IMR-90 (cell line): ENCODE data around the gene THSD8.

Experiments
- BHLHE40 ChIP-seq: fragments of 150-350 bp; IDR thresholded peaks from 2 replicates; pipeline ENCODE4 v1.6.1; 2016; ENCODE audit warnings: mild to moderate bottlenecking, low read depth, low read length
- CEBPB ChIP-seq: IDR thresholded peaks from 2 replicates; pipeline ENCODE4 v1.6.1; 2012; ENCODE audit warnings: low read depth, low read length, improper control_type of control experiment
- CTCF ChIP-seq: conservative IDR thresholded peaks from 2 replicates; pipeline ENCODE4 v1.5.1; 2012; ENCODE audit warnings: mild to moderate bottlenecking, low read depth, low read length, improper control_type of control experiment
- ELK1 ChIP-seq: fragments of 150-350 bp; IDR thresholded peaks from 2 replicates; pipeline ENCODE4 v1.6.1; 2016; ENCODE audit warnings: low read depth, mild to moderate bottlenecking, low read length, moderate library complexity, borderline replicate concordance
- MXI1 ChIP-seq: IDR thresholded peaks from 2 replicates; pipeline ENCODE4 v1.6.1; 2012; ENCODE audit warnings: low read depth, mild to moderate bottlenecking, low read length, moderate library complexity, borderline replicate concordance
- POLR2A ChIP-seq: IDR thresholded peaks from 2 replicates; pipeline ENCODE4 v1.6.1; 2012; ENCODE audit warnings: mild to moderate bottlenecking, low read depth, low read length
- RAD21 ChIP-seq: IDR thresholded peaks from 2 replicates; pipeline ENCODE4 v1.6.1; 2012; ENCODE audit warnings: low read length, improper control_type of control experiment
- RFX5 ChIP-seq: IDR thresholded peaks from 2 replicates; pipeline ENCODE4 v1.8.0; 2012; ENCODE audit warnings: low read depth, mild to moderate bottlenecking, low read length, moderate library complexity
- USF2 ChIP-seq: fragments of 150-350 bp; IDR thresholded peaks from 2 replicates; pipeline ENCODE4 v1.6.1; 2017; ENCODE audit warnings: mild to moderate bottlenecking, antibody characterized with exemption, low read length, low read depth

- TF ChIP-seq CTCF (no peak), POLR2A (no peak; the same call in 1 of the 2 replicates), ELK1 (no peak), USF2 (no peak), MXI1 (no peak), BHLHE40 (no peak), RFX5 (no peak), RAD21 (no peak), CEBPB (no peak)
Observed at GRCh38 chr19:12782174-12782423, 19.8 kb upstream of the THSD8 start.
